ENCODE results near the gene LMF2. TPM values are rescaled to one million over a fixed set of nuclear protein-coding genes. Genes with fewer than 3 reads are reported as not detected.

The LMF2 gene
- total RNA-seq, 3 donors from 2014 or later (not counting 1 experiment from before 2014, with no cell fraction given): 114 to 129 (median 122) TPM

- H3K27ac Mint-ChIP-seq: no peak overlapping the region
- no peaks in the 10 kb centered on the region for H3K9me3 Mint-ChIP-seq
- no peak for ATAC-seq
- no peak overlapping the region for H3K4me3 ChIP-seq (ENCODE audit: low read length)
- no peak overlapping the region for H3K27ac ChIP-seq (ENCODE audit: low read length)
- no peak overlapping the region for H3K4me3 Mint-ChIP-seq
- intact Hi-C loops (cut with micrococcal nuclease): no loop called here
- H3K27me3 ChIP-seq (ENCODE audit: control insufficient read depth, insufficient read depth, low read length): peaks cover 14% of the 10 kb centered on the region
- H3K36me3 ChIP-seq (ENCODE audit: control insufficient read depth, insufficient read depth, low read length): no peaks in the 10 kb centered on the region
- no peaks in the 10 kb centered on the region for H3K4me1 Mint-ChIP-seq
- DNase-seq: no peak
- WGBS (ENCODE audit: insufficient coverage): 92% methylated on average over 10 of the region's 10 CpGs
- H3K27me3 Mint-ChIP-seq (ENCODE audit: low read depth in 2 of 2): peaks cover 12 to 16% of the 10 kb centered on the region in 2 donors
- no peaks in the 10 kb centered on the region for H3K9me3 ChIP-seq (ENCODE audit: control insufficient read depth, insufficient read depth, low read length)
- no peaks in the 10 kb centered on the region for H3K36me3 Mint-ChIP-seq
- TF ChIP-seq CTCF (IDR thresholded peaks at IDR 0.05): no peak
- H3K4me1 ChIP-seq (ENCODE audit: control insufficient read depth, insufficient read depth, low read length): peaks cover 17% of the 10 kb centered on the region
These were observed 24.4 kb downstream of the LMF2 start for GRCh38 chr22:50483106-50483505.

GRCh38 chr22:50482107-50483074 lies 25.1 kb downstream of the LMF2 start:
- no peaks in the 10 kb centered on the region for H3K9me3 Mint-ChIP-seq
- Histone ChIP-seq H3K36me3 (ENCODE audit: control insufficient read depth, insufficient read depth, low read length) (no peaks in the 10 kb centered on the region), H3K4me1 (ENCODE audit: control insufficient read depth, insufficient read depth, low read length) (peaks cover 17% of the 10 kb centered on the region), H3K27me3 (ENCODE audit: control insufficient read depth, insufficient read depth, low read length) (peaks cover 14% of the 10 kb centered on the region), H3K4me3 (ENCODE audit: low read length) (peak overlapping the region; percentile 21), H3K27ac (ENCODE audit: low read length) (no peak overlapping the region), H3K9me3 (ENCODE audit: control insufficient read depth, insufficient read depth, low read length) (no peaks in the 10 kb centered on the region)
- ATAC-seq (no peak), DNase-seq (no peak)
- WGBS (ENCODE audit: insufficient coverage): 83% methylated on average over 35 of the region's 35 CpGs
- no peak for TF ChIP-seq CTCF (IDR thresholded peaks at IDR 0.05)
- peak overlapping the region; percentile 69 for H3K4me3 Mint-ChIP-seq
- peaks cover 12 to 16% of the 10 kb centered on the region in 2 donors for H3K27me3 Mint-ChIP-seq (ENCODE audit: low read depth in 2 of 2)
- no peaks in the 10 kb centered on the region for H3K36me3 Mint-ChIP-seq
- H3K27ac Mint-ChIP-seq: no peak overlapping the region
- H3K4me1 Mint-ChIP-seq: peaks cover 0 to under 1% of the 10 kb centered on the region in 2 donors
- intact Hi-C loops (cut with micrococcal nuclease): no loop called here

- Histone ChIP-seq H3K27me3 (ENCODE audit: control insufficient read depth, insufficient read depth, low read length) (peaks cover 14% of the 10 kb centered on the region), H3K4me3 (ENCODE audit: low read length) (peak within 1 kb of the TSS; percentile 21), H3K9me3 (ENCODE audit: control insufficient read depth, insufficient read depth, low read length) (no peaks in the 10 kb centered on the region), H3K4me1 (ENCODE audit: control insufficient read depth, insufficient read depth, low read length) (peaks cover 17% of the 10 kb centered on the region), H3K27ac (ENCODE audit: low read length) (no peak within 1 kb of the TSS), H3K36me3 (ENCODE audit: control insufficient read depth, insufficient read depth, low read length) (no peaks in the 10 kb centered on the region)
- intact Hi-C loops (cut with micrococcal nuclease): no loop called here
- H3K4me3 Mint-ChIP-seq: peak within 1 kb of the TSS; percentile 77
- H3K4me1 Mint-ChIP-seq: peaks cover 0 to 5% of the 10 kb centered on the region in 2 donors
- H3K27me3 Mint-ChIP-seq (ENCODE audit: low read depth in 2 of 2): peaks cover 12 to 16% of the 10 kb centered on the region in 2 donors
- no peaks in the 10 kb centered on the region for H3K9me3 Mint-ChIP-seq
- DNase-seq (peak; percentile 62 to 78), ATAC-seq (peak; percentile 80 to 88 (median 87))
- H3K36me3 Mint-ChIP-seq: no peaks in the 10 kb centered on the region
- no peak for TF ChIP-seq CTCF (IDR thresholded peaks at IDR 0.05)
- 3% methylated on average over 69 of the region's 70 CpGs for WGBS (ENCODE audit: insufficient coverage)
- no peak within 1 kb of the TSS for H3K27ac Mint-ChIP-seq
These were observed 25.9 kb downstream of the LMF2 start, which contains the start of gene ADM2 for GRCh38 chr22:50481440-50482106. TSS of gene ADM2 (plus strand) at chr22:50481543. CDS start at chr22:50481848, 305 bp downstream.

Measured in natural killer cell (primary cell).